H1 (cell line): ENCODE measurements around the gene GAB2. TPM values are rescaled to one million over a fixed set of nuclear protein-coding genes. Genes with fewer than 3 reads are reported as not detected.

Experiments
- BCL11A ChIP-seq, 2 experiments: IDR thresholded peaks; one replicate each; pipeline ENCODE4 v1.6.1; 2011; ENCODE audit warnings: low read depth in 2 of 2, low read length in 2 of 2, mild to moderate bottlenecking in 2 of 2
- CHD7 ChIP-seq: fragments of 300-600 bp; sonication (generic); IDR thresholded peaks from 2 replicates; pipeline ENCODE4 v1.7.1; 2012; ENCODE audit warnings: low read length, moderate library complexity, mild to moderate bottlenecking, inconsistent platforms; ENCODE audit not compliant: insufficient replicate concordance
- CTBP2 ChIP-seq: IDR thresholded peaks from 2 replicates; pipeline ENCODE4 v1.7.0; 2011; ENCODE audit warnings: borderline replicate concordance, mild to moderate bottlenecking, moderate library complexity, mixed read lengths, low read length; ENCODE audit not compliant: insufficient read depth, insufficient read length
- KDM4A ChIP-seq: IDR thresholded peaks from one replicate; pipeline ENCODE4 v1.7.1; 2012; ENCODE audit warnings: low read depth, mild to moderate bottlenecking, moderate library complexity, low read length, inconsistent platforms; ENCODE audit not compliant: severe bottlenecking
- POLR2A ChIP-seq, 2 experiments: IDR thresholded peaks; 1 replicate in 1 of 2; 2 replicates in 1 of 2; pipeline ENCODE4 v1.6.1; 2011; ENCODE audit warnings: low read depth in 2 of 2, low read length in 2 of 2, mild to moderate bottlenecking in 2 of 2; ENCODE audit errors: control extremely low read depth in 1 of 2
- POU5F1 ChIP-seq: IDR thresholded peaks from 2 replicates; pipeline ENCODE4 v1.6.1; 2011; ENCODE audit warnings: low read depth, mild to moderate bottlenecking, low read length, moderate library complexity
- SP1 ChIP-seq: IDR thresholded peaks from 2 replicates; pipeline ENCODE4 v1.6.1; 2011; ENCODE audit warnings: low read depth, low read length
- polyA plus RNA-seq, 7 experiments: library from polyadenylated mRNA; depleted of rRNA in 3 of 7; stranded (reverse) in 5 of 7; unstranded in 2 of 7; fragments of >200 nt in 5 of 7; fragments of 200-250 nt in 2 of 7; gene quantifications; 1 replicate in 5 of 7; 2 replicates in 1 of 7; 4 replicates in 1 of 7; pipeline versions ENCODE4 v1.2.1 to v1.2.3, GENCODE V29; 2011 to 2013; ENCODE audit warnings: missing spikeins in 2 of 7, mixed read lengths in 2 of 7
- total RNA-seq: library from RNA; stranded (reverse); fragmentation: NEBNext Ultra II Directional; extraction: Animal tissue kit (Norgen Biotek cat#: 25700); gene quantifications from 2 replicates; pipeline ENCODE4 v1.2.1, GENCODE V29; 2021

The GAB2 gene
- total and polyA plus RNA-seq, 2 of the 8 experiments (the other 6 are each of a cell fraction or from before 2014, with no cell fraction given), result 6.3 to 14.0 TPM

GRCh38 chr11:78372114-78372768 is 45.4 kb downstream of the GAB2 start (continued):
- no peak for TF ChIP-seq CHD7
- no peak for TF ChIP-seq SP1
- no peak for TF ChIP-seq POLR2A (IDR thresholded peaks at IDR 0.05; ENCODE audit: control extremely low read depth in 1 of 2, low read depth in 2 of 2, low read length in 2 of 2)
- TF ChIP-seq KDM4A, result no peak
- TF ChIP-seq BCL11A (IDR thresholded peaks at IDR 0.05; ENCODE audit: low read depth in 2 of 2, low read length in 2 of 2), result no peak
- no peak for TF ChIP-seq CTBP2
- TF ChIP-seq POU5F1, result no peak
